ENCODE data around the gene RBM25. TPM values are rescaled to one million over a fixed set of nuclear protein-coding genes. Genes with fewer than 3 reads are reported as not detected.

RBM25 gene
- polyA plus RNA-seq, 1 donor, result 80.1 TPM

DNA sequence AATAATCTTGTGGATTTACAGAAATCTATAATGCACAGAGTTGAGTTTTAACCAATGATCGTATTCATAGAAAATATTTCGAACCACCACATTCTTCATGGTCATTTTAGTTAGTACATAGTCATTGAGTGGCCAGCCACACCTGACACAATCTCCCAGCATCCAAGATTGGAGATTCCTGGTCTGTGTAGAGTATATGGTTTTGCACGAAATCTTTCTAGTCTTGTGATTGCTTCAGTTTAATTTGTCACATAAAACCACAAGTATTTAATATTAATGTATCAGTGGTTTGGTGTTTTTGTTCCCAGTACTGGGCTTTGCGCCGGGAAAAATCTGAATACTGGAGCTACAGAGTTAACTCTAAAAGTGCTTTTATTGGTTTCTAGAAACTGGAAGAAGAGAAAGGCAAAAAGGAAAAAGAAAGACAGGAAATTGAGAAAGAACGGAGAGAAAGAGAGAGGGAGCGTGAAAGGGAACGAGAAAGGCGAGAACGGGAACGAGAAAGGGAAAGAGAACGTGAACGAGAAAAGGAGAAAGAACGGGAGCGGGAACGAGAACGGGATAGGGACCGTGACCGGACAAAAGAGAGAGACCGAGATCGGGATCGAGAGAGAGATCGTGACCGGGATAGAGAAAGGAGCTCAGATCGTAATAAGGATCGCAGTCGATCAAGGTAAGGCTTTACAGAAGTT lies 44.6 kb downstream of the RBM25 start:
- DNase-seq (ENCODE audit: low read depth), result no peak

DNA sequence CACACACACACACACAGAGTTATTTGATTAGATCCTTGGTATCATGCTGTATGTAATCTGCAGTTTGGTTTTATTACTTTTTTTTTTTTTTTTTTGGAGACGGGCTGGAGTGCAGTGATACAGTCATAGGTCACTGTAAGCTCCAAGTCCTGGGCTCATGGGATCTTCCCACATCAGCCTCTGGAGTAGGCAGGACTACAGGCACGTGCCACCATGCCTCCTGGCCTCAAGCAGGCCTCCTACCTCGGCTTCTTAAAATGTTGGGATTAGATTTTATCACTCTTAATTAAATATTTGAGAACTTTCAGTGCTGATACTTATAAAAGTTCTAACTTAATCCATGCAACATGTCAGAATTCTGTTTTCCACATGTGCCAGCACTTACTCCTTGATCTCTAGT lies 46.7 kb downstream of the RBM25 start:
- DNase-seq (ENCODE audit: low read depth), result no peak

DNA sequence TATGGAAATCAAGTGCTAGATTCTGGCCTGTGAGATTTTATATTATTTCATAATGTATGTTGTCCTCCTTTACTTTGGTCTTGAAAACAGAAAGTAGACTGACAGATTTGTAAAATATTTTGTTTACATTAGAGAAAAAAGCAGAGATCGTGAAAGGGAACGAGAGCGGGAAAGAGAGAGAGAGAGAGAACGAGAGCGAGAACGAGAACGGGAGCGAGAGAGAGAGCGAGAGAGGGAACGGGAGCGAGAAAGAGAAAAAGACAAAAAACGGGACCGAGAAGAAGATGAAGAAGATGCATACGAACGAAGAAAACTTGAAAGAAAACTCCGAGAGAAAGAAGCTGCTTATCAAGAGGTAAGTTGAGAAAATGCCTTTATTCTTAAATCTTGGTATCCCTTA lies 47.4 kb downstream of the RBM25 start:
- DNase-seq (ENCODE audit: low read depth), result no peak

DNA sequence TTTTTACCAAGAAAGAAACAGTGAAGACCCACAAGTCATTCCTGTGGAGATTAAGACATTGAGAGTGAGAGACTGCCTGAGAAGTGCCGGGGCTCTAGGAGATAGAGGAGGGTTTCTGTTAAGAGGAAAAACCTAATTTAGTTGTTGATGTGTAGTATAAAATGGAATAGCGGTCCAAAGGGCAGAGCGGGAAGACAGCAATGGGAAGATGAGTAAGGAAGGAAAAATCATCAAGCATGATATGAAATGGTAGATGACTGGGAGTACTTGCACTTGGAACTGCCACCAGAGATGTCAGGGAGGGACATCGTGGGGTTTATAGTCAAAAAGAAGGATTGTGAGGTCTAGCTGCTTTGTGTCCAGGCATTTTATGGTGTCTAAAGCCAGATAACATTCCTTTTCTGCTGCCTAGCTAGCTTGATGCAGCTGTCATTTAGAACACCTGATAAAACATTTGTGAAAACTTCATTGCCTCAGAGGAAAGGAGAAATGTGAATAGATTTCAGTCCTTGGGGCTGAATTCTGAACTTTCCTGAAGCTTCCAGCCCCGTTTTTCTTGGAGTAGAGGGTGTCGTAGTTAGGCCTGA lies 57.8 kb downstream of the RBM25 start:
- no peak for DNase-seq (ENCODE audit: low read depth)

DNA sequence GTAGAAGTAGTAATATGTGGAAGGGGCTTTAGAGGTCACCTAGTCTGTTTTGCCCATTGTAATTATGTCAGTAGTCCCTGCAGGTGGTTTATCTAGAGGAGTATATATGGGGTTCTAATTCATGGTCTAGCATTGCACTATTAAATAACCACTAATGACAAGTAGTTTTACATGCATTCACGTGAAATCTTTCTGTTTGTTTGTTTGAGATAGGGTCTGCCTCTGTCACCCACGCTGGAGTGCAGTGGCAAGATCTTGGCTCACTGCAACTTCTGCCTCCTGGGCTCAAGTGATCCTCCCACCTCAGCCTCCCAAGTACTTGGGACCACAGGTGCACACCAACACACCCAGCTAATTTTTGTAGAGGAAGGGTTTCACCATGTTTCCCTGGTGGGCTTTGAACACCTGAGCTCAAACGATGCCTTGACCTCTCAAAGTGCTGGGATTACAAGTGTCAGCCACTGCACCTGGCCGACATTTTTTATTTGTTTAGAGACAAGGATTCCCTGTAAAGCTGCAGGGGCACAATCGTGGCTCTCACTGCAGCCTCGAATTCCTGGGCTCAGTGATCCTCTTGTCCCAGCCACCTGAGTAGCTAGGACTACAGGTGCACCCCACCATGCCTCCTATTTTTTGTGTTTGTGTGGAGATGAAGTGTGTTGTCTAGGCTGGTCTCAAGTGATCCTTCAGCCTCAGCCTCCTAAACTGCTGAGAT lies 66.0 kb downstream of the RBM25 start:
- DNase-seq (ENCODE audit: low read depth), result no peak

DNA sequence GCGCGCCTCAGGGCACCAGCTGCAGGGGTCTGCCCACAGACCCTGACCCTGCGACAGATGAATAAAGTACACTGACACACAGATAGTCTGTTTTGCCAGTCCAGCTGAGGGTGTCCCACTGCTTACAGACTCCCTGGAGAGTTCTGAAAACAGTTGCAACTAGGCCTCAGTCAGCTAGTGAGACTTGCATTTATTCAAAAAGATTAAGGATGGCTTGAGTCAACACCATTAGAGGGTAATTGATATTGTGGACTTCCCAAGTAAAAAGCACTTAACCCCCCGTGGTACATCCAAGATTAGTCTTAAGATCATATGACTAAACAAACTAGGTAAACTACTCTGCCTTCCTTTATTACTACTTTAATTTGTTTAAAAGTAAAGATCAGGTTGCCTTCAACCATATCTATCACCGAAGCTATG lies 66.8 kb downstream of the RBM25 start:
- DNase-seq (ENCODE audit: low read depth), result no peak

DNA sequence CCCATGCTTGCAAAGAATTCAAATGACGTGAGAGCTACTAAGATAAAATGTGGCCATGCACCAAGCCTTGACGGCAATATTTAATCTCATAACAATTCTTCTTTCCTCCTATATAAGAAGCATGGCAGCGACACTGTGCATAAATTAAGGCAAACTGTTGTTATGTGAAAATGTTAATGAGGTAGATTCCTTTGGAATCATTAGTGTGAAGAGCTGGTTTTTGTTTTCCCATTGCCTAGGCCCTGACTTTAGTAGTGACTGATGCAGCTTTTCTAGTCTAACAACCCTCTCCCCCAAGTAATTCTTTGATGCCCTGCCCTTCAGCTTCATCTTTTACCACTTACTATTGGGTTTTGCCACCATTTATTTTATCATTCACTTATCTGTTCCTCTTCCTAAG lies 67.4 kb downstream of the RBM25 start:
- no peak for DNase-seq (ENCODE audit: low read depth)

DNA sequence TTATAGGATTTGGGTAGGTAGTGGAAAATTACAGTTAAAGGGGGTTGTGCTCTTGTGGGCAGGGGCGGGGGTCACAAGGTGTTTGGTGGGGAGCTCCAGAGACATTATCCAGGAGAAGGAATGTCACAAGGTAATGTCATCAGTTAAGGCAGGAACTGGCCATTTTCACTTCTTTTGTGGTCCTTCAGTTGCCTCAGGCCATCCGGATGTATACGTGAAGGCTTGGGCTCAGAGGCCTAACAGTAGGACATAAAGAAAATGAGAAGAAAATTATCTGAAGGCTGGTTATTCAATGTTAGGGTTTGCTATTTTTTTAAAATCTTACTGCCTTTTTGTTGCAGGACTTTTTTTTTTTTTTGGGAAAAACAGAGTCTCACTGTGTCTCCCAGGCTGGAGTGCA lies 75.5 kb downstream of the RBM25 start:
- DNase-seq (ENCODE audit: low read depth), result no peak

DNA sequence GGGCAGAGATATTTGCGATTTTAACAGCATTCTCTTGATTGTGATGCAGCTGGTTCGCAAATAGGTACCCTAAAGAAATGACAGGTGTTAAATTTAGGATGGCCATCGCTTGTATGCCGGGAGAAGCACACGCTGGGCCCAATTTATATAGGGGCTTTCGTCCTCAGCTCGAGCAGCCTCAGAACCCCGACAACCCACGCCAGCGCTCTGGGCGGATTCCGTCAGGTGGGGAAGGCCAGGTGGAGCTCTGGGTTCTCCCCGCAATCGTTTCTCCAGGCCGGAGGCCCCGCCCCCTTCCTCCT lies 77.7 kb downstream of the RBM25 start:
- no peak for DNase-seq (ENCODE audit: low read depth)

DNA sequence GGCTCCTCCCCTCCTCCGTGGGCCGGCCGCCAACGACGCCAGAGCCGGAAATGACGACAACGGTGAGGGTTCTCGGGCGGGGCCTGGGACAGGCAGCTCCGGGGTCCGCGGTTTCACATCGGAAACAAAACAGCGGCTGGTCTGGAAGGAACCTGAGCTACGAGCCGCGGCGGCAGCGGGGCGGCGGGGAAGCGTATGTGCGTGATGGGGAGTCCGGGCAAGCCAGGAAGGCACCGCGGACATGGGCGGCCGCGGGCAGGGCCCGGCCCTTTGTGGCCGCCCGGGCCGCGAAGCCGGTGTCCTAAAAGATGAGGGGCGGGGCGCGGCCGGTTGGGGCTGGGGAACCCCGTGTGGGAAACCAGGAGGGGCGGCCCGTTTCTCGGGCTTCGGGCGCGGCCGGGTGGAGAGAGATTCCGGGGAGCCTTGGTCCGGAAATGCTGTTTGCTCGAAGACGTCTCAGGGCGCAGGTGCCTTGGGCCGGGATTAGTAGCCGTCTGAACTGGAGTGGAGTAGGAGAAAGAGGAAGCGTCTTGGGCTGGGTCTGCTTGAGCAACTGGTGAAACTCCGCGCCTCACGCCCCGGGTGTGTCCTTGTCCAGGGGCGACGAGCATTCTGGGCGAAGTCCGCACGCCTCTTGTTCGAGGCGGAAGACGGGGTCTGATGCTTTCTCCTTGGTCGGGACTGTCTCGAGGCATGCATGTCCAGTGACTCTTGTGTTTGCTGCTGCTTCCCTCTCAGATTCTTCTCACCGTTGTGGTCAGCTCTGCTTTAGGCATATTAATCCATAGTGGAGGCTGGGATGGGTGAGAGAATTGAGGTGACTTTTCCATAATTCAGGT lies 78.3 kb downstream of the RBM25 start, which contains the start of gene PSEN1:
Gene PSEN1 (plus strand): TSS at position 121 of the 839 bp plus-strand sequence. CDS start 11,513 bp downstream, outside the sequence.
- DNase-seq (ENCODE audit: low read depth), result peak; percentile 67

DNA sequence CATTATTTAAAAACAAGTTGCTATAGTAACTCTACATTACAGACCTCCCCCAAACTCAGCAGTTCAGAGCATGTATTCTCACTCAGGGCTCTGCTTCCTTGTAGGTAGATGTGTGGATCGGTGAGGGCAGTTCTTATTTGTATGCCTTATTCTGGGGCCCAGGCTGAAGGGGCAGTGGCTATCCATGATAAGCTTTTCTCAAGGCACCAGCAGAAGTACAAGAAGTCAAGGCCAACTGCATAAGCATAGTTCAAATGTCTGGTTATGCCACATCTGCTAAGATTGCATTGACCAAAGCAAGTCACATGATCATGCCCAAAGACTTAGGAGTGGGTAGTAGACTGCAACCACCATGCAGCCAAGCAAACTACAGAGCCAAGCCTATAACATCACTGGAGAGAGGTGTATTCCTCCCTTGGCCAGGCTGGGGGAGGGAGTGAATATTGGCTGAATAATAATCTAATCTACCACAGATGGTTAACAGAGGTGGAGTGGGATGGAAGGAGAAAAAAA lies 82.5 kb downstream of the RBM25 start:
- DNase-seq (ENCODE audit: low read depth), result no peak

DNA sequence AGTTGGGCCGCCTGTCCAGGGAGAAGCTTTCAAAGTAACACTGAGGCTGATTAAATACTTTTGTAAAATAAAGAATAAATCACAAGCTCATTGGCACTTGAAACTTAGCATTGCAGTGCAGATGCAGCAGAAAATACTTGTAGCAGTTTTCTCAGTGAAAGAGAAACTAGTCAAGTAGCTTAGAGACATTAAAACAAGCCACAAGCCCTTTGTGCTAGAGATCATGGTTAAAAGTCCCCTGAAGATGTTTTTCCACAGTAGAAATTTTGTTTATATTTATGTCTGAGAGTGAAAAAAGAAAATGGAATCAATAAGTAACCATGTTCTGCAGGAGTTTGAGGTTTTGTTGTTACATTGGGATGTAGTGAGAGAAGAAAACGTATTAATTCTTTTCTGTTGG lies 83.9 kb downstream of the RBM25 start:
- no peak for DNase-seq (ENCODE audit: low read depth)

DNA sequence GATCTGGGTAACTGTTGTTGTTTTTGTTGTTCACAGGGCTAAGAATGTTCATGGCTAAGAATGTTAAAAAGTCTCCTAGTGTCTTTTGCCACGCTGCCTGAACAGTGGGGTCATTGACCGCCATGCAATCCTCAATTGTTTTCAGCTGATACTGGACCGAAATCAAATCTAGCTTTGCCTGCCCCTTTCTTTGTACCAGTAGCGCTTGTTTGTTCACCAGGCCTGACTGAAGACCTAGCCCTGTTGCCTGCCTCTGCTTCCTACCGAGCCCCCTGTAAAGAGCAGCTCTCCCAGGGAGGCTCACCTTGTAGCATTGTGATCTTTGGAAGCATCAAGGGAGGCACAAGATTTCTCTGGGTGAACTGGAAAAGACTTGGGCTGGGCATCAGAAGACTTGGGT lies 84.7 kb downstream of the RBM25 start:
- no peak for DNase-seq (ENCODE audit: low read depth)

DNA sequence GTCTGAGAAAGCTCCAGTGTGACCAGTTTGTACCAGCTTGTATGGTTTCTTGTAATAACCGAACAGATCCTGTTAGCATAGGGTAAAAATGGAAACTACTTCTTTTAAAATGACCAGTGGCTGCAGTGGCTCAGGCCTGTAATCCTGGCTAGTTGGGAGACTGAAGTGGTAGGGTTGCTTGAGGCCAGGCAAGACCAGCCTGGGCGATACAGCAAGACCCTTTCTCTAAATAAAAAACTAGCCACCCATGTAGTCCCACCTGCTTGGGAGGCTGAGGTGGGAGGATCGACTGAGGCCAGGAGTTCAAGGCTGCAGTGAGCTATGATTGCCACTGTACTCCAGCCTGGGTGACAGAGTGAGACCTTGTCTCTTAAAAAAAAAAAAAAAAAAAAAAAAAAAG lies 85.3 kb downstream of the RBM25 start:
- DNase-seq (ENCODE audit: low read depth), result no peak

DNA sequence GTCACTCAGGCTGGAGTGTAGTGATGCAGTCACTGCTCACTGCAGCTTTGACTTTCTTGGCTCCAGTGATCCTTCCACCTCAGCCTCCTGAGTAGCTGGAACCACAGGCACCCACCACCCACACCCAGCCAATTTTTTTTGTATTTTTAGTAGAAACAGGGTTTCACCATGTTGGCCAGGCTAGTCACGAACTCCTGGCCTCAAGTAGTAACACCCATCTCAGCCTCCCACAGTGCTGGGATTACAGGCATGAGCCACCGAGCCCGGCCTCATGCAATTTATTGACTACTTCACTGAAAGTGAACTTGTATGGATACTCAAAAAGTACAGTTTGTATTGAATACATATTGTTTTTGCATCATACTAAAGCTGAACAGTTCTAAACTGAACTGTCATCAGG lies 87.0 kb downstream of the RBM25 start:
- DNase-seq (ENCODE audit: low read depth), result no peak

DNA sequence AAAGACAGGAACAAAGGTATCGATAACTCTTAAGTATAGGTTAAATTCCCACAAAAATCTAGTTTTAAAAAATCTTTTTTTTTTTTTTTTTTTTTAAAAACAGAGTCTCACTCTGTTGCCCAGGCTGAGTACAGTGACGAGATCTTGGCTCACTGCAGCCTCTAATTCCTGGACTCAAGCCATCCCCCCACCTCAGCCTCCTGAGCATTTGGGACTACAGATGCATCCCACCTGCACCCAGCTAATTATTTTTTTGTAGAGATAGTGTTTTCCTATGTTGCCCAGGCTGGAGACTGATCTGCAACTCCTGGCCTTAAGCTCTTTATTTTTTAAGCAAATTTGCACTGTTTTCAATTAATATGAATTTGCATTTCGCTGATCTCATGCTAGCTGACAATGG lies 87.8 kb downstream of the RBM25 start:
- no peak for DNase-seq (ENCODE audit: low read depth)

DNA sequence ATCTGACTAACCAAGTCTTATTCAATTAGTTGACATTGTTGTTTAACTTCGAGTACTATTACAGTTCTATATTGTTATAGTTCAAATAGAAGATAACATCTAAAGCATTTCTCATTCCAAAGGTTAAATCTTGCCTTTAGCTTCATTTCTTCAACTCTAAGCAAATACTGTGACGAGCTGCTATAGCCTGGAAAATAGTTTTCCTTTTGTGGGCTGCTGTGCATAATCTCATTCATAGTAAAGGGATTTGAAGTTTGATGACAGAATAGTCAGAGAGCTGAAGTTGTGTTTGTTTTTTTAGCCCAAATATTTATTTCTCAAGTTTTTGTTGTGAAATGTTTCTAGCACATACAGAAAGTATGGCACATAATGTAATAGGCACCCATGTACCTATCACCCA lies 91.4 kb downstream of the RBM25 start:
- no peak for DNase-seq (ENCODE audit: low read depth)

DNA sequence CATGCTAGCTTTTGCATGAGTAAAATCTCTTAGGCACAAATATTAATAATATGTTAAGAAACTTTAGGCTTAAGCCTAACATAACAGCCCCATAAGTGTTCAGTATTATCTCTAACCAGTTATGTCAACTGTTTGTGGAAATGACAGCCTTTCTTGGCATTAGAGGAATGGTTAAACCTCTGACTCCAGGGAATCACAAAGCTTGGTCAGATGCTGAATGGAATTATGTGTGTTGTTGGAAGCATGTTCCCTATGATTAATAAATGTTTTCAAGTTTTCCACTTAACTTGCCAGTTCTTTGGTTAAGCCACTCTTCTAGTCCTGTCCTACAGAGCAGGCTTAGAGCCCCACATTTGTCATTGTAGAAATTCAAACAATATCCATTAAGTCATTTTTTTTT lies 94.9 kb downstream of the RBM25 start:
- DNase-seq (ENCODE audit: low read depth), result peak; percentile 29

DNA sequence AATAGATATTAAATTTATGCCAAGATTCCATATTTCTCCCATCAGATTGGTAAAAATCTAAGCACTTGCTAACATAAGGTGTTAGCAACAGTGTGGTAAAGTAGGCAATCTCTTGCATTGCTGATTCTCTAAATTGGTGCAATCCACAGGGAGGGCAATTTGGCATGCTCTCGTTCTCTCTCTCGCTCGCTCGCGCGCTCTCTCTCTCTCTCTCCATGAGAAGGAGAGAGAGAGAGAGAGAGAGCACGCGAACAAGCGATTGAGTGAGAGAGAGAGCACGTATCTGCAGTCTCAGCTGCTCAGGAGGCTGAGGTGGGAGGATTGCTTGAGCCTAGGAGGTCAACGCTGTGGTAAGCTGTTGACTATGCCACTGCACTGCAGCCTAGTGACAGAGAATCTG lies 103.9 kb downstream of the RBM25 start:
- no peak for DNase-seq (ENCODE audit: low read depth)

DNA sequence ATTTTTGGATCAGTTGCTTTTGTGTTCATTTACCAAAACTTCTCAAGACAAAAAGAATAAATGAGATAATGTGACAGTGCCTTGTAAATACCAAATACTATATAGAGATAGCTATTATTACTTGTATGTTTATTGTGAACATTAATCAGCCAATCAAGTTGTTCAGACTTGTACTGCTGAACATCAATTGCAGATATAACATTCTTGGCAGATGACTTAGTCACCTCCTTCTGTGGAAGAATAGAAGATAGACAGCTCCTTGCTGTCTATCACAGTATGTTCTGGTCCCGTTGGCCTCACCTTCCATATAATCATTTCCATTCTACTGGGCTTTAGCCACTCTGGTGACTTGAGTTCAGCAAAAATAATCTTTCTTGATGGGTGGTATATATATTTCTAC lies 108.1 kb downstream of the RBM25 start:
- DNase-seq (ENCODE audit: low read depth), result no peak

DNA sequence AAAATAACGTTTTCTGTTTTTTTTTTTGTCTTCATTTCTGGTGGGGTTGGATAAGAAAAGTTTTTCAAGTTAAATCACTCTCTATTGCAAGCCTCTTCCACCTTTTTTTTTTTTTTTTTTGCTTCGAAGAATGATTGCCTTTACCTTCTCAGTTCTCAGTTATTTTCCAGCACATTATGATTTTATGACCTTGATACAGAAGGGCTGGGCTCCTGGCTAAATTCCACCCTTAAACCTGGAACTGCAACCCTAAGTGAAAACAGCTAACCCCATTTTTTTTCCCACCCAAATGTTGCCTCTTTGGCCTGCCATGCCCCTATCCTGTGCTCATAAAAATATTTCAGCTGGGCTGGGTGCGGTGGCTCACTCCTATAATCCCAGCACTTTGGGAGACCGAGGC lies 109.4 kb downstream of the RBM25 start:
- DNase-seq (ENCODE audit: low read depth), result no peak

DNA sequence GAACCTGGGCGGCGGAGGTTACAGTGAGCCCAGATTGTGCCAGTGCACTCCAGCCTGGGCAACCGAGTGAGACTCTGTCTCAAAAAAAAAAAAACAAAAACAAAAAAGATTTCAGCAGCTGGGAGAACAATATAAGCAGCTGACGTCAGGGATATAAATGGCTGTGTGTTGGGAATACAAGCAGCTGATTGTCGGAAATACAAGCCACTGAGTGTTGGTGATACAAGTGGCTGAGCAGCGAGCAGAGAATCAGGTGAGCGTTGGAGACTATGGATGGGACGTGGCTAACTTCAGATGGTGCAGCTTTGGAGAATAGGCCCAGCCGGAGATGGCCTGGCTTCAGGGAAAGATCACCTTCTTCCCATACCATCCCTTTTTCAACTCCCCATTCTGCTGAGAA lies 109.9 kb downstream of the RBM25 start:
- DNase-seq (ENCODE audit: low read depth), result no peak
